Right atrium auricular region (tissue), 2 donors: Measurements from ENCODE around the gene OR2V2. TPM values are rescaled to one million over a fixed set of nuclear protein-coding genes. Genes with fewer than 3 reads are reported as not detected.

Experiments used
- DNase-seq: peaks from one replicate; pipeline ENCODE4 v3.0.0-alpha.2; 2019; ENCODE audit warnings: low spot score
- H3K27ac ChIP-seq, 2 donors: fragments of 200-600 bp; sonication (generic); 1 replicate in 1 of 2; 2 replicates in 1 of 2; pipeline ENCODE4 v1.5.1; 2016 to 2019
- H3K27me3 ChIP-seq, 2 donors: fragments of 200-600 bp; sonication (generic); one replicate each; pipeline versions ENCODE4 v1.5.1 to v1.6.0; 2017 to 2019
- H3K36me3 ChIP-seq: fragments of 200-600 bp; sonication (generic); one replicate; pipeline ENCODE4 v1.5.1; 2016
- H3K4me1 ChIP-seq, 2 donors: fragments of 200-600 bp; sonication (generic); one replicate each; pipeline versions ENCODE4 v1.5.1 to v1.6.0; 2017 to 2019
- H3K4me3 ChIP-seq, 2 donors: fragments of 200-600 bp; sonication (generic); 1 replicate in 1 of 2; 2 replicates in 1 of 2; pipeline ENCODE4 v1.5.1; 2017 to 2019; ENCODE audit warnings: mild to moderate bottlenecking in 1 of 2, moderate library complexity in 1 of 2
- H3K9me3 ChIP-seq, 2 donors: fragments of 200-600 bp; sonication (generic); one replicate each; pipeline ENCODE4 v1.5.1; 2019
- CTCF ChIP-seq, 2 donors: fragments of 200-600 bp; sonication (generic); IDR thresholded peaks; one replicate each; pipeline ENCODE4 v1.5.1; 2019; ENCODE audit warnings: antibody characterized with exemption in 2 of 2
- total RNA-seq, 2 donors: library from RNA; depleted of rRNA; stranded (reverse); fragments of >200 nt; gene quantifications; one replicate each; pipeline ENCODE4 v1.1.0, GENCODE V29; 2016

Gene OR2V2
- total RNA-seq, 2 donors from 2014 or later = not detected

DNA sequence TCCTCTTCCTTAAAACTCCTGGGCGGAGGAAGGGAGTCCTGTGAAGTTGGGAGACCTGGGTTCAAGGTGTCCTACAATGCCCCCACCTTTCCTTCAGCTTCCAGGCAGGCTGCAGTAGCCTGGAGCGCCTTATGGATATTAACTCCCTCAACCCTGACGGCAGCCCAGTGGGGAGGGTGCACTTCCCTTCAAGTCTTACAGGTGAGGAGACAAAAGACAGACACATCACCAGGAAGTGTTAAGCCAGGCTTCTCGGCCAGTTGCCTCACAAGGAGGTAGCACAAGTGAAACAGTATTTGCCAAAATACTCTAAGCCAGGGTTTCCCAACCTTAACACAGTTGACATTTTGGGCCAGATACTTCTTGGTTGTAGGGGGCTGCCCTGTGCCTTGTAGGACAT lies 53.4 kb downstream of the OR2V2 start:
- Histone ChIP-seq H3K4me1 (peaks cover 0 to 20% of the 10 kb centered on the region in 2 donors), H3K9me3 (no peaks in the 10 kb centered on the region), H3K27me3 (no peaks in the 10 kb centered on the region), H3K4me3 (no peak overlapping the region), H3K36me3 (no peaks in the 10 kb centered on the region), H3K27ac (no peak overlapping the region)
- DNase-seq = no peak
- TF ChIP-seq CTCF (IDR thresholded peaks at IDR 0.05) = no peak

DNA sequence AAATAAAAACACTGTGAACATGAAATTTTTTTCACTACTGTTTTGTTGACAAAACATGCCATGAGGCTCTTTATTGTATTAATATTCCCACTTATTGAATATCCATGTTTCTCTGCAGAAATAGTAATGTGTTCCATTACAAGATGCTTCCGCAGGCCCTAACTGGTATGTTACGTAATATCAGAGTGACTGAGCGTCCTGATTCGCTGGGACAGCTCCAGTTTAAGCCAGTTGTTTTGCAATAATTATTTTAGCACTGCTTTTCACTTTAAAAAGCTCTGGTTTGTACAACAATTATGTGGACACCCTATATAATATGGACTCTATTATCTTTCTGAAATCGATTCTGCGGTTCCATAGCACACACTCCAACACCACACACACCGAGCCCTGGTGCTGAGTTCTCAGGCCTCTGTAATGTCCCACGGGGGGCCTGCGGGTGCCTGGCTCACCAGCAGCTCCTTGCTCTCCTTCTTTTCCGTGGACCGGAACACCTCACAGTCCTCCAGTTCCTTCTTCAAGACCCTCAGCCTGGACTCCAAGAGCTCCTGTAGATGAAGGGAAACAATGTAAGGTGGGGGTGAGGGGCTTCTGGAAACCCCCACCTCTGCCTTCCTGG lies 55.8 kb downstream of the OR2V2 start:
- Histone ChIP-seq H3K27ac (peak overlapping the region; percentile 87 to 88), H3K27me3 (no peaks in the 10 kb centered on the region), H3K9me3 (no peaks in the 10 kb centered on the region), H3K36me3 (no peaks in the 10 kb centered on the region), H3K4me3 (peak overlapping the region; percentile 73 to 76), H3K4me1 (peaks cover 0 to 28% of the 10 kb centered on the region in 2 donors)
- no peak for DNase-seq
- TF ChIP-seq CTCF (IDR thresholded peaks at IDR 0.05) = no peak

DNA sequence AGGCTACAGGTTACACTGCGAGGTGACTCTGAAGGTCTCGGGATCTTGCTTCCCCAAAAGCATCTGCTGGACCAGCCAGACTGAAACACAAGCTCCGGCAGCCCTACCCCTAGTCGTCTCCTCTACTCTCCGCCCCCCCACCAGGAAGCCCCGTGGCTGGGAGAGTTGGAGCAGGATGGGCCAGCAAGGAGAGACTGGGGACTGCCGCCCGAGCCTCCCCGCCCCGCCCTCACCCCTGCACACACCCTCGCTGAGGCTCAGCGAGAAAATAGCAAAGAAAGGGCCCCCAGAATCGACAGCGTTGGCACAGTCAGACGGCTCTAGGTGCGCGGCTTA lies 56.4 kb downstream of the OR2V2 start:
- TF ChIP-seq CTCF (IDR thresholded peaks at IDR 0.05) = no peak
- no peak for DNase-seq
- H3K9me3 ChIP-seq = no peaks in the 10 kb centered on the region
- peaks cover 0 to 28% of the 10 kb centered on the region in 2 donors for H3K4me1 ChIP-seq
- H3K27me3 ChIP-seq = no peaks in the 10 kb centered on the region
- peak overlapping the region; percentile 87 to 88 for H3K27ac ChIP-seq
- H3K36me3 ChIP-seq = no peaks in the 10 kb centered on the region
- peak overlapping the region; percentile 73 to 76 for H3K4me3 ChIP-seq

DNA sequence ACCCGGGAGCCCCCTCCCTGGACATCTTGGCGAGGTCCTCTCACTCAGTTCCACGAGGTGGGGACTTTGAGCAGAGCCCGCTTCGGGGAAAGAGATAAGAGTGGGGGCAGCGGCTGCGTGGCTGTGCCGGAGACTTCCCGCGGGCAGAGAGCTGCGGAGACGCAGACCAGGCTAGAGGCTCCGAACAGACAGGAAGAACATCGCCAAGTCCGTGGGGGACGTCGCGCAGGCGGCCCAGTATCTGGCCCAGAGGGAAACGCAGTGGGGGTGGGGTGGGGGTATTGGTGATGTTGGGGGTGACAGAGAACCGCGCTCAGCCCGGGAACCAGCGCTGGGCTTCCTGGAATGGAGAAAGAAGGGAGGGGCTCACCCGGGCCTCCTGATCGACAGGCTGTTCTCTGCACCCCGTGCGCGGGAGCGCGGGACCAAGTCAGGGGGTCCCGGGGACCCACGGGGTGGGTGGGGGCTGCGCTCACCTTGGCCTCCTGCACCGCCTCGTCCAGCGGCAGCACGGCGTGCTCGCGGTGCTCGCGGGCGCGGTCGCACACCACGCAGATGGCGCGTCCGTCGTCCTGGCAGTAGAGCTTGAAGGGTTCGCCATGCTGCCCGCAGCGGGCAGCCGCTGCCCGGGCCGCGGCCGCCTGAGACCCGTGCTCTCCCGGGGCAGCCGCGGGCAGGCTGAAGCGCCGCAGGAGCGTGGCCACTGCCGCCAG lies 56.9 kb downstream of the OR2V2 start:
- H3K27ac ChIP-seq = peak overlapping the region; percentile 87 to 88
- no peaks in the 10 kb centered on the region for H3K36me3 ChIP-seq
- H3K4me3 ChIP-seq = peak overlapping the region; percentile 73 to 76
- peaks cover 0 to 28% of the 10 kb centered on the region in 2 donors for H3K4me1 ChIP-seq
- H3K27me3 ChIP-seq = no peaks in the 10 kb centered on the region
- no peak for DNase-seq
- no peak for TF ChIP-seq CTCF (IDR thresholded peaks at IDR 0.05)
- H3K9me3 ChIP-seq = no peaks in the 10 kb centered on the region

DNA sequence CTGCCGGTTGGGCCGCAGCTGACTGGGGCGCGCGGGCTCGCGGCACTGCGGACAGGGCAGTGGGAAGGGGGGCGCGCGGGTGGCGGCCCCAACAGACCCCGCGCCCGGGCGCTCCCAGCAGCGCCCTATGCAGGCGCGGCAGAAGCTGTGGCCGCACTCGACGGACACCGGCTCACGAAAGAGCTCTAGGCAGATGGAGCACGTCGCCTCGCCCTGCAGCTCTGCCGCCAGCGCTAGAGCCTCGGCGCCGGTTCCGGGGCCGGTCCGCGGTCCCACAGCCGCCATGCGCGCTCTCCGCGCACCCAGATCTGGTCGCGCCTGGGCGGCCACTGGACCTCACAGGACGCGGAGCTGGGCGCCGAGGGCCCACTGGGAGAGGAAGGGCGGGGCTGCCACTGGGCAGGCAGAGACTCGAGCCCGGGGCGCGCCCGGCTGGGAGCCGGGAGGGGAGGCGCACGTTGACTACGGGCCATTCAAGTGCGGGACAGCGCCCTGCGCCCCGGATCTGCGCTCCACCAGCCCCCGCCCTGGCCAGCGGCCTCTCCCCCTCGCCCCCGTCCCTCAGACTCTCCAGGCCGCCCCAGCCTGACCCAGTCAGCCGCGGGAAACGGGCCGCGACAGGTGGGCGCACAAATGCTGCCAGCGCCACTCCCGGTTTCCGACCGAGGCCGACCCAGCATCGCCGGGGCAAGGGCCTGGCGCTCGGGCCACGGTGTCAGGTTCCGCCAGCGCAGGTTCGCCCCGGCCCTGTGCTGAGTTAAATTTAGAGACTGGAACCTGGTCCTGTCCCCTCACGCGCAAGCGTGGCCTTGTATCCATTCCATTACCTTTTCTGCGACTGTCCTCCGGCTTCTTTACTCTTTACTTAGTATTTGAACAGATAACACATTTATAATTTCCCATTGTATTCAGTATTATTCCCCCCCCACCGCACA lies 57.7 kb downstream of the OR2V2 start, which contains the start of gene TRIM7:
TSS of gene TRIM7 (minus strand) at position 371 of the 935 bp plus-strand sequence. CDS start at position 285, 86 bp downstream.
- H3K27ac ChIP-seq = peak within 1 kb of the TSS; percentile 87 to 88
- peak within 1 kb of the TSS; percentile 73 to 76 for H3K4me3 ChIP-seq
- H3K36me3 ChIP-seq = no peaks in the 10 kb centered on the region
- H3K9me3 ChIP-seq = no peaks in the 10 kb centered on the region
- H3K27me3 ChIP-seq = no peaks in the 10 kb centered on the region
- no peak for DNase-seq
- H3K4me1 ChIP-seq = peaks cover 0 to 28% of the 10 kb centered on the region in 2 donors
- TF ChIP-seq CTCF (IDR thresholded peaks at IDR 0.05) = no peak
